ENCODE data around the gene SMTN.

DNA sequence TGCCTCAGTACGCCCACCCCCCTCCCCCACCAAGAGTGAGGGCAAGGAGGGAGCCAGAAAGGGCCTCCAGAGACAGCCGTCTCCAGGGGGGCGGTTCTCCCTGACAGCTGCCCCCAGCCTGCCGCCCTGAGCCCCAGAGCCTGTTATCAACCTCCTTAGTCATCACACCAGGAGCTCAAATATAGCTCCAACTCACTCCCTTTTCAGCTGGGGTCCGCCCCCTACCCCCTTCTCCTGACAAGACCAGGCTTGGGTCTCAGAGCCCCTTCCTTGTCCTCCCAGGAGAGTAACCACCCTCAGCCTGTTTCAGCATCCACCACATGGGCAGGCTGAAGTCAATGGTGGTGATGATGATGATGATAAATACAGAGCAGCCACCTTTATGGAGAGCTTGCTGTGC is 39.1 kb downstream of the SMTN start:
- TF ChIP-seq, protein P1, sequence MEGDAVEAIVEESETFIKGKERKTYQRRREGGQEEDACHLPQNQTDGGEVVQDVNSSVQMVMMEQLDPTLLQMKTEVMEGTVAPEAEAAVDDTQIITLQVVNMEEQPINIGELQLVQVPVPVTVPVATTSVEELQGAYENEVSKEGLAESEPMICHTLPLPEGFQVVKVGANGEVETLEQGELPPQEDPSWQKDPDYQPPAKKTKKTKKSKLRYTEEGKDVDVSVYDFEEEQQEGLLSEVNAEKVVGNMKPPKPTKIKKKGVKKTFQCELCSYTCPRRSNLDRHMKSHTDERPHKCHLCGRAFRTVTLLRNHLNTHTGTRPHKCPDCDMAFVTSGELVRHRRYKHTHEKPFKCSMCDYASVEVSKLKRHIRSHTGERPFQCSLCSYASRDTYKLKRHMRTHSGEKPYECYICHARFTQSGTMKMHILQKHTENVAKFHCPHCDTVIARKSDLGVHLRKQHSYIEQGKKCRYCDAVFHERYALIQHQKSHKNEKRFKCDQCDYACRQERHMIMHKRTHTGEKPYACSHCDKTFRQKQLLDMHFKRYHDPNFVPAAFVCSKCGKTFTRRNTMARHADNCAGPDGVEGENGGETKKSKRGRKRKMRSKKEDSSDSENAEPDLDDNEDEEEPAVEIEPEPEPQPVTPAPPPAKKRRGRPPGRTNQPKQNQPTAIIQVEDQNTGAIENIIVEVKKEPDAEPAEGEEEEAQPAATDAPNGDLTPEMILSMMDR (IDR thresholded peaks at IDR 0.05), result no peak
- no peak for TF ChIP-seq POLR2A (IDR thresholded peaks at IDR 0.05)
